GM21737 (cell line): ENCODE data around the gene RASGEF1C.

Source experiments
- ATAC-seq: cut with Tn5 transposase; IDR thresholded peaks from one replicate; pipeline ENCODE4 v1.9.1; 2021; ENCODE audit warnings: mild to moderate bottlenecking, moderate library complexity; ENCODE audit not compliant: unreplicated experiment

Gene RASGEF1C

DNA sequence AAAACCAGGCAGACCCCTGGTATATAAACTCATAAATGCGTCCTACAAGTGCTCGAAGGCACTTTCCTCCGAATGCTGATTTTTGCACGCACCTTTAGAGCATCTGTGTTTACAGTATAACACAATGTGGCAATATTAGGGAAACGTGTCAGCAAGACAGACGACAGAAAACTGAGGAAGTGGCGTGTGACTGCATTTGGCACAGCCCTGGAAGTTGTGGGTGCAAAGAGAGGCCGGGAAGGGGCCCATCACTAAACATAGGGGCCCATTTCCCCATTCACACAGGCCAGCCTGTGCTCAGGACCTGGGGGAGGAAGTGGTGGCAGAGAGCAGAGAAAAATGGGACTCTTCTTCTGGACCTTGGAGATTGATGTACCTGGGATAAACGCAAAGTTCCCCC is 48.2 kb downstream of the RASGEF1C start:
- no peak for ATAC-seq

DNA sequence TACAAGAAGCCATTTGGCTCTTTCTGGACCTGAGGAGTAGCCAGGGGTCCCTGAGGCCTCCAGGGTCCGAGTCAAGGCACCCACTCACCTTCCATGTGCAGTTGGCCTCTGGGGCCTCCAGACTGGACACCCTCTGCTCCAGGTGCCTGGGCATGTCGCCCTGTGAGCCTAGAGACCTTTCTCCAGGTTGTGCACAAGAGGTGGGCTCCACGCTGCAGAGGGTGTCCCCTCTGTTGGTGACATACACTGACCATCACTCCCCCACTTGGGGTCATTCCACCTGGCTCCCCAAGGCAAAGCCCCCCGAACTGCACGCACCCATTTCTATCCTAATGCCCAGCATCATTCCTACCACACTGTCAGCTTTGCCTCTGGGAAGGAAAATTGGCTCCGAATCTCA is 48.8 kb downstream of the RASGEF1C start:
- ATAC-seq = no peak

- ATAC-seq = no peak
Observed at GRCh38 chr5:180159756-180160155, 49.3 kb downstream of the RASGEF1C start.

DNA sequence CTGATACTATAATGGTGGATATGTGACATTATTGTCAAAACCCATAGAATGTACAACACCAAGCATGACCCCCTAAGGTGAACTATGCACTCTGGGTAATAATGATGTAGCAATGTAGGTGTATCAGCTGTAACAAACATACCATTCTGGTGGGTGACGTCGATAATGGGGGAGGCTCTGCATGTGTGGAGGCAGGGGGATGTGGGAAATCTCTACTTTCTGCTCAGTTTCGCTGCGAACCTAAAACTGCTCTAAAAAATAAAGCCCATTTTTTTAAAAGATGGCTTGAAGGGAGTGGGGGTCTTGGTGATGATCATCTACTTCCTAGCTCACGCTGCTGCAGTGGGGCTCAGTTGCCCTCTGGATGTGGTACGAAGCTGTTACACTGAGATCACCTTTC is 51.1 kb downstream of the RASGEF1C start:
- no peak for ATAC-seq

GRCh38 chr5:180156141-180156540 is 52.9 kb downstream of the RASGEF1C start:
- no peak for ATAC-seq

DNA sequence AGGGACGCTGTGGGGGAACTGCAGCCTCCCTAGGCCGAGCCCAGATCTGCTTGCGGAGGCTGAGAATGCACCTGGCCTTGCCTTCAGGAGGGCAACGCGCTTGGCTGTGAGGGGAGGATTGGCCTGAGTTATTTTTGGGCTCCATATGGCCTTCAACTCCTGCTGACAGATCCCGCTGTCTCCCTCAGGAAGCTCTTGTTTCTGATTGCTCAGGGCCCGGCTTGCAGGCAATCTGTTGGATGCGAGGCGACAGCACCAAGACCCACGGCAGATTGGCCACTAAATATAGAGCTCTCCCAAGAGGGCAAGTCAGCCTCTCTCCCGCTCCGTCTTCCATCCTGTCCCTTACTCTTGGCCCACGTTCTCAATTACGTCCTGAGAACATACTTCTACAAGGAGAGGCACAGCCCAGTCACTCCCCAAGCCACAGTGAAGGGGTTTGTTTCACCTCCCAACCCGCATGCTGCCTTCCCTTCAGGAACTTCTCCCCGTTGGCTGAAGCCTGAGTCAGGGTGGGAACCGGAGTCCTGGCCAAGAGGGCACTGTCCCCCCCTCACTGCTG is 53.6 kb downstream of the RASGEF1C start:
- no peak for ATAC-seq

GRCh38 chr5:180154821-180155364 is 54.1 kb downstream of the RASGEF1C start:
- no peak for ATAC-seq

- ATAC-seq = no peak
Observed at GRCh38 chr5:180153991-180154390, 55.0 kb downstream of the RASGEF1C start.

DNA sequence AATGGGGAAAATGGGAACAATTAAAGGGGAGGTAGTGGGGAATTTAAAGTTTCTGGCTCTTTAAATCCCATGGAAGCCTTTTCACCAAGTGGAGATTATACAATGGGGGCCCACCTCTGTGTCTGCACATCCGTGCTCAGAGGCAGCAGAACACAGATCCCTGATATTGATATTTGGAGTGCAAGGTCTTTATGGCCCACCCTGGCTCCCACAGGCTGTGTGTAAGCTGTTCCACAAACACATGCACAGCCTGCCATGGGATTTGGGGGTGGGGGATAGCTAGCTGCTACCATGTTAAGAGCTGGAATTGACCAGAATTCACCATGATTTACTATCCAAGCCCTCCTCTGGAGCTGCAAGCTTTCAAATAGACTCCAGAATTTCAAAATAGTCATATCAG is 55.9 kb downstream of the RASGEF1C start:
- no peak for ATAC-seq

- no peak for ATAC-seq
Observed at GRCh38 chr5:180143656-180144364, 65.2 kb downstream of the RASGEF1C start.

- ATAC-seq = no peak
Observed at GRCh38 chr5:180142824-180143610, 66.0 kb downstream of the RASGEF1C start.

DNA sequence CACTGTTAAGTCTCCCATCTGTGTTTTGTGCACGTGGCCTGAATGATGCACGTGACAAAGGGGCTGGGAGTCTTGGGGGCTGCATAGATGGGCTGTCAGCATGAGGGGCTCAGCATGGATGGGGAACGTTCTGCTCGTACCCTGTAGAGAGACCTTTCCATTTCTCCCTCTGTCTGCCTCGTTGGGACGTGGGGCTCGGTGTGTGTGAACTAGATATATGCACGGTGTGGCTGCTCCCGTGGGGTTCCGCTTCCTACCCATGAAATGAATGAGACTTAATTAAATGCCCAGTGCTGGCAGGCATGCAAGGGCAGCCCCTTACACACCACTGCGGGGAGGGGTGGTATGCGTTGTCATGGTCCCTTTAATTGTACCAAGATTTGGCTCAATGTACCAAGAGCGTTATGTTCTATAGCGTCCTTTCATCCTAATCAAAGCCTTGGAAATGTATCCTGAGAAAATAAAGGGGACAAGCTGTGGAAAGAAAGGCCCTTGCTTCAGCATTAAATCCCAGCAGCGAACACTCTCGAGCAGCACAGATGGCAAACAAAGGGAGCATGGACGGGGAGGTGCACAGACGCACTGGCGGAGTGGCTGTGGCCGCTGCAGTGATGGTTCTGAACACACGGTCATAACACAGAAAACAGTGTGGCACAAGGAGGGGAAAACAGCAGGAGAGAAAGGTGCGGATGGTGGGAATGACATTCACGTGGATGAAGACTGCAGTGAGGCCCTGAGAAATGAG is 66.8 kb downstream of the RASGEF1C start:
- ATAC-seq = no peak

DNA sequence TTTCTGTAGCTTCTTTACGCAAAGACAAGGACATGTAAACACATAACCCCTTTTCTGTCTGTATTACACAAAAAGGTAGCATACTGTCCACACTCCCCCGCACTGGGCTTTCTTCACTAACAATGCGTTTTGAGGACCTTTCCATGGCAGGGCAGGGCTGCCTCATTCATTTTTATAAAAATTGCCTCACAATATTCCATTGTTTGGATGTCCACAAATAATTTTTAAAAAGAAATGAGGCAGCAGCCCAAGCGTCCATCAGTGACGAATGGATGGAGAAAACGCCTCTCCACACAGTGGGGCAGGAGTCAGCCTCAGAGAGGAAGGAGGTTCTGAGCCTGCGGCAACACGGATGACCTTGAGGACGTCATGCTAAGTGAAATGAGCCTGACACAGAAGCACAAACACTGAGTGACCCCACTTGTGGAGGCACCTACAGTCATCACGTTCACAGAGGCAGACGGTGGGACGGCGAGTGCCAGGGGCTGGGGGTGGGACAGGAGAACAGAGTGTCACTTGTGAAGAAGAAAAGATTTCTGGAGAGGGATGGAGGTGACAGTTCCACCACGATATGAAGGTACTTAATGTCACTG is 67.8 kb downstream of the RASGEF1C start:
- ATAC-seq = no peak

- no peak for ATAC-seq
Observed at GRCh38 chr5:180140571-180140970, 68.4 kb downstream of the RASGEF1C start.

- no peak for ATAC-seq
Observed at GRCh38 chr5:180140079-180140554, 68.9 kb downstream of the RASGEF1C start.

- ATAC-seq = no peak
Observed at GRCh38 chr5:180139731-180140055, 69.3 kb downstream of the RASGEF1C start.

GRCh38 chr5:180138976-180139730 is 69.9 kb downstream of the RASGEF1C start:
- ATAC-seq = no peak

DNA sequence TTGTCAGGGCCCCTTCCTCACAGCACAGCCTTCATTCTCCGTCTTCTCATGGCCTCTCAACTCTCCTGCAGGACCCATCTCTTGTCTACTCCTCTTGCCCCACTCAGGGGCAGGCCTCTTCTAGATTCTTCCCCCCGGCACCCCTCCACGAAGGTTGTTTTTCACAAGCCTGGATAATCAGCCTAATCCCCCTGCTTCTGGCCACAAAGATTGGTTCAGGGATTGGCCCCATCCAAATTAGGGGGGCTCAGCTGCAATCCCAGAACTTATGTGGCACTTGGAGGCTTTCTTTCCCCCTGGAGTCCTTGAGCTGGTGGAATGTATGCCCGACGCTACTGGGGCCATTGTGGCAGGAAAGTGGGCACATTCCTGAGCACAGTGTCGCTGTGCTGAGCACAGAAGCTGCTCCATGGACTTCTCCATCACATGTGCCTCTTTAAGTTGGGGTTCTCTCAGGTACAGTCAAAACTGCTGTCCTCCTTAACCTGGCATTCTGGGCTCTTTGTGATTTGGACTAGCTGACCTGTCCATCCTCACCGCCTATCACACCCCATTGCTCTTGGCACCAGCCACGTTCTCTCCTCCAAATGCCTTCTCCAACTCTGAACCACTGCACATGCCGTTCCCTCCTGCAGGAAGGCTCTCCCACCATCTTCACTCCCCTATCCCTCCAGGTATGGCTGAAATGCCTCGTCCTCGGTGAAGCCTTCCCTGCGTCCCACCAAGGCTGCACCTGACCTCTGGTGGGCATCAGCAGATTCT is 70.6 kb downstream of the RASGEF1C start:
- ATAC-seq = no peak
